Peyer's patch (tissue), 4 donors: ENCODE data around the gene HBEGF.

Experiments
- POLR2A ChIP-seq, 2 donors: fragments of 450-650 bp; IDR thresholded peaks; one replicate each; pipeline ENCODE4 v1.5.1; 2017; ENCODE audit warnings: antibody characterized with exemption in 2 of 2, mild to moderate bottlenecking in 2 of 2, moderate library complexity in 2 of 2
- TF ChIP-seq, protein P1 (sequence below), 6 experiments: fragments of 450-650 bp in 4 of 6; fragments of 200-600 bp in 2 of 6; sonication (generic) in 1 of 6; IDR thresholded peaks; one replicate each; pipeline ENCODE4 v1.5.1; 2017 to 2019; ENCODE audit warnings: antibody characterized with exemption in 6 of 6, mild to moderate bottlenecking in 3 of 6, moderate library complexity in 1 of 6

DNA sequence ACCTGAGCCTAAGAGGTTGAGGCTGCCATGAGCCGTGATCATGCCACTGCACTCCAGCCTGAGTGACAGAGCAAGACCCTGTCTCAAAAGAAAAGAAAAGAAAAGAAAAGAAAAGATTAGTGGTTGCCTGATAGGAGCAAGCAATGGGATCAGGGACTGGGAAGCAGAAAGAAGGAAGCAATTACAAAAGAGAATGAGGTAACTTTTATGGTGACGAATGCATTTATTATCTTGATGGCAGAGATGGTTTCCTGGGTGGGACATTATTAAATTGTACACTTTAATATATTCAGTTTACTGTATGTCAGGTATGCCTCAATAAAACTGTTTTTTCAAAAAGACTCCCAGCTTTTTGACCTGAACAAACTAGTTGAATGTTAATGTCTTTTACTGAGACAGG lies 36.0 kb downstream of the HBEGF start:
- TF ChIP-seq, protein P1, sequence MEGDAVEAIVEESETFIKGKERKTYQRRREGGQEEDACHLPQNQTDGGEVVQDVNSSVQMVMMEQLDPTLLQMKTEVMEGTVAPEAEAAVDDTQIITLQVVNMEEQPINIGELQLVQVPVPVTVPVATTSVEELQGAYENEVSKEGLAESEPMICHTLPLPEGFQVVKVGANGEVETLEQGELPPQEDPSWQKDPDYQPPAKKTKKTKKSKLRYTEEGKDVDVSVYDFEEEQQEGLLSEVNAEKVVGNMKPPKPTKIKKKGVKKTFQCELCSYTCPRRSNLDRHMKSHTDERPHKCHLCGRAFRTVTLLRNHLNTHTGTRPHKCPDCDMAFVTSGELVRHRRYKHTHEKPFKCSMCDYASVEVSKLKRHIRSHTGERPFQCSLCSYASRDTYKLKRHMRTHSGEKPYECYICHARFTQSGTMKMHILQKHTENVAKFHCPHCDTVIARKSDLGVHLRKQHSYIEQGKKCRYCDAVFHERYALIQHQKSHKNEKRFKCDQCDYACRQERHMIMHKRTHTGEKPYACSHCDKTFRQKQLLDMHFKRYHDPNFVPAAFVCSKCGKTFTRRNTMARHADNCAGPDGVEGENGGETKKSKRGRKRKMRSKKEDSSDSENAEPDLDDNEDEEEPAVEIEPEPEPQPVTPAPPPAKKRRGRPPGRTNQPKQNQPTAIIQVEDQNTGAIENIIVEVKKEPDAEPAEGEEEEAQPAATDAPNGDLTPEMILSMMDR (IDR thresholded peaks at IDR 0.05), result no peak
- TF ChIP-seq POLR2A (IDR thresholded peaks at IDR 0.05), result no peak
